ENCODE data around the gene KCNK7.

Gene KCNK7, protein sequence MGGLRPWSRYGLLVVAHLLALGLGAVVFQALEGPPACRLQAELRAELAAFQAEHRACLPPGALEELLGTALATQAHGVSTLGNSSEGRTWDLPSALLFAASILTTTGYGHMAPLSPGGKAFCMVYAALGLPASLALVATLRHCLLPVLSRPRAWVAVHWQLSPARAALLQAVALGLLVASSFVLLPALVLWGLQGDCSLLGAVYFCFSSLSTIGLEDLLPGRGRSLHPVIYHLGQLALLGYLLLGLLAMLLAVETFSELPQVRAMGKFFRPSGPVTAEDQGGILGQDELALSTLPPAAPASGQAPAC

DNA sequence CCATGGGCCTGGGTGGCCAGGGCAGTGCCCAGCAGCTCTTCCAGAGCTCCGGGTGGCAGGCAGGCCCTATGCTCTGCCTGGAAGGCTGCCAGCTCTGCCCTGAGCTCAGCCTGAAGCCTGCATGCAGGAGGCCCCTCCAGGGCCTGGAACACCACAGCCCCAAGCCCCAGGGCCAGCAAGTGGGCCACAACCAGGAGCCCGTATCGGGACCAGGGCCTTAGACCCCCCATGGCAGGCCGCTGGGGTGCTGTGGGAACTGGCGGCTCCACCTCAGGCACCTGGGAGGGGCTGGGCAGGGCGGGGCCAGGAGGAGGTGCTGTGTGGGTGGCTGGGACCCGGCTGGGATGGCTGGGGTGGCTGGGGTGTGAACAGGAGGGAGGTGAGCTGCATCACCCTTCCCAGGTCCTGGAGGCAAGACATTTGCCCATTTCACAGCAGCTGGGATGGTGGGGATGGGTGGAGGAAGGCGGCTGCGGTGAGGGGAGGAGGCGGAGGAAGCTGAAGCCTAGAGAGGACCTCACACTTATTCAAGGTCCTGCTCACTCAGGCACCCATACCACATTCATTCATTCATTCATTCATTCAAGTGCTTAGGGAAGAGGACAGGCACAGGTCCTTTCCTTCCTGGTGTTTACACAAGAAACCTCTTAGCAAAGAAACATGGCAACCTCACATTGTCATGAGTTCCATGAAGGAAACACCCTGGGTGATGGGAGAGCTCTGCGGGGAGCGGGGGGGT is at the start of gene KCNK7:
Gene KCNK7, minus strand, starts transcription at position 258 of the 739 bp plus-strand sequence. Its CDS starts 28 bp downstream, at position 230.
- Histone ChIP-seq H3K4me3 (ENCODE audit: low read depth in 1 of 2, low read length in 1 of 2) (no peak within 1 kb of the TSS), H3K27me3 (no peaks in the 10 kb centered on the region), H3K4me1 (ENCODE audit: control insufficient read depth in 1 of 2, insufficient read depth in 1 of 2, low read depth in 1 of 2, low read length in 1 of 2) (no peaks in the 10 kb centered on the region), H3K9me3 (no peaks in the 10 kb centered on the region), H3K27ac (peak within 1 kb of the TSS; percentile 10), H3K36me3 (peaks cover 97% of the 10 kb centered on the region)
- TF ChIP-seq, protein P1, sequence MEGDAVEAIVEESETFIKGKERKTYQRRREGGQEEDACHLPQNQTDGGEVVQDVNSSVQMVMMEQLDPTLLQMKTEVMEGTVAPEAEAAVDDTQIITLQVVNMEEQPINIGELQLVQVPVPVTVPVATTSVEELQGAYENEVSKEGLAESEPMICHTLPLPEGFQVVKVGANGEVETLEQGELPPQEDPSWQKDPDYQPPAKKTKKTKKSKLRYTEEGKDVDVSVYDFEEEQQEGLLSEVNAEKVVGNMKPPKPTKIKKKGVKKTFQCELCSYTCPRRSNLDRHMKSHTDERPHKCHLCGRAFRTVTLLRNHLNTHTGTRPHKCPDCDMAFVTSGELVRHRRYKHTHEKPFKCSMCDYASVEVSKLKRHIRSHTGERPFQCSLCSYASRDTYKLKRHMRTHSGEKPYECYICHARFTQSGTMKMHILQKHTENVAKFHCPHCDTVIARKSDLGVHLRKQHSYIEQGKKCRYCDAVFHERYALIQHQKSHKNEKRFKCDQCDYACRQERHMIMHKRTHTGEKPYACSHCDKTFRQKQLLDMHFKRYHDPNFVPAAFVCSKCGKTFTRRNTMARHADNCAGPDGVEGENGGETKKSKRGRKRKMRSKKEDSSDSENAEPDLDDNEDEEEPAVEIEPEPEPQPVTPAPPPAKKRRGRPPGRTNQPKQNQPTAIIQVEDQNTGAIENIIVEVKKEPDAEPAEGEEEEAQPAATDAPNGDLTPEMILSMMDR (IDR thresholded peaks at IDR 0.05): no peak

DNA sequence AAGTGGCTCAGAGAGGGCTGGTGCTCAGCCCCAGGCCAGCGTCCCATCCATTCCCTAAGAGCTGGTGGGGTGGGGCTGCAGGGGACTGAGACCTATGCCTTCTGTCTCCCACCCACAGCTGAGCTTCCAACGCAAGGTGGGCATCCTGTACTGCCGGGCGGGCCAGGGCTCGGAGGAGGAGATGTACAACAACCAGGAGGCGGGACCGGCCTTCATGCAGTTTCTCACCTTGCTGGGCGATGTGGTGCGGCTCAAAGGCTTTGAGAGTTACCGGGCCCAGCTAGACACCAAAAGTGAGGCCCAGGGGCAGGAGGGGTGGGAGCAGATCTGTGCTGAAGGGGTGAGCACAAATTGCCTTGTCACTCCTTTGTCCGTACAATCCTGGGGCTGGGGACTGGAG is 49.2 kb upstream of the KCNK7 start:
- peak overlapping the region; percentile 100 for H3K27ac ChIP-seq

DNA sequence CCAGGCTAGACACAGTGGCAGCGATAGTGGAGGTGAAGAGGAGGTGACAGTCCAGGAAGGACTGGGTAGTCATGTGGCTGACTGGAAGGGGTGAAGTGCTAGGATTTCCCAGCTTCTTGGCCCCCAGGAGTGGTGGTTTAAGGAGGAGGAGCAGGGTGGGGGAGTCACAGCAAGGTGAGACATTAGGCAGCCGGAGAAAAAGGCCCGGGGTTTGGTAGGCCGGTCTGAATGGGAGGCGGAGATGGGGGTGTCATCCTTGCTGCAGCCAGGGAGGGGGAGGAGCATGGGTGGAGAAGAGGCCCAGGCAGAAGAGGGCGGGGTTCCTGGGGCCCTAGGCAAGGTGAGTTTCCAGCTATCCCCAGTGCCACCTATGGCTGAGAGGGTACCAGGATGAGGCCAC is 48.4 kb upstream of the KCNK7 start:
- peaks cover 79% of the 10 kb centered on the region for H3K36me3 ChIP-seq
- peaks cover 48% of the 10 kb centered on the region in 2 experiments for H3K4me1 ChIP-seq (ENCODE audit: control insufficient read depth in 1 of 2, insufficient read depth in 1 of 2, low read depth in 1 of 2, low read length in 1 of 2)

More for the DNA sequence above, 49.2 kb upstream of the KCNK7 start:
- no peak overlapping the region for H3K4me3 ChIP-seq (ENCODE audit: low read depth in 1 of 2, low read length in 1 of 2)
- peaks cover 39% of the 10 kb centered on the region in 2 experiments for H3K4me1 ChIP-seq (ENCODE audit: control insufficient read depth in 1 of 2, insufficient read depth in 1 of 2, low read depth in 1 of 2, low read length in 1 of 2)
- H3K36me3 ChIP-seq: peaks cover 88% of the 10 kb centered on the region
- TF ChIP-seq, protein P1 (IDR thresholded peaks at IDR 0.05): no peak
- H3K9me3 ChIP-seq: no peaks in the 10 kb centered on the region
- H3K27me3 ChIP-seq: no peaks in the 10 kb centered on the region

DNA sequence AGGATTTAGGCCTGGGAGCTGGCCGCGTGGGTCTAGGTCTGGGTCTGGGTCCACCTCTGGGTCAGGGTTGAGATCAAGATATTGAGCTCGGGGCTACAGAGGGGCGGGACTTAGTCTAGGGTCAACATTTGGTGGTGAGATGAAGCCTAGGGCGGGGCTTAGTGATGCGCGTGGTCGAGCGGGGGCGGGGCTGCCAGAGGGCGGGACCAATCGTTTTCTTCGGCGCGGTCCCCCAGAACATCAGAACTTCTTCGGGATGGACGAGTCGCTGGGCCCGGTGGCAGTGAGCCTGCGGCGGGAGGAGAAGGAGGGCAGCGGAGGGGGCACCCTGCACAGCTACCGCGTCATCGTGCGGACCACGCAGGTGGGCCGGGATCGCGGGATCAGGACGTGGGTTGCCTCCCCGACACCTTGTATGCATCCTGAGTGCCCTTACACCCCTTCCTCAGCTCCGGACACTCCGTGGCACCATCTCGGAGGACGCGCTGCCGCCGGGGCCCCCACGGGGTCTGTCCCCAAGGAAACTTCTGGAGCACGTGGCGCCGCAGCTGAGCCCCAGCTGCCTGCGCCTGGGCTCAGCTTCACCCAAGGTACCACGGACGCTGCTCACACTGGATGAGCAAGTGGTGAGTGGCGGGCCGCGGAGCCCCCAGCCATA is 46.5 kb upstream of the KCNK7 start:
- H3K9me3 ChIP-seq: no peaks in the 10 kb centered on the region
- peaks cover 61% of the 10 kb centered on the region for H3K36me3 ChIP-seq
- TF ChIP-seq, protein P1 (IDR thresholded peaks at IDR 0.05): no peak
- H3K4me3 ChIP-seq (ENCODE audit: low read depth in 1 of 2, low read length in 1 of 2): peak overlapping the region; percentile 83 to 90
- H3K27ac ChIP-seq: peak overlapping the region; percentile 100
- H3K27me3 ChIP-seq: no peaks in the 10 kb centered on the region
- H3K4me1 ChIP-seq (ENCODE audit: control insufficient read depth in 1 of 2, insufficient read depth in 1 of 2, low read depth in 1 of 2, low read length in 1 of 2): peaks cover 60 to 63% of the 10 kb centered on the region in 2 experiments

More for the DNA sequence above, 48.4 kb upstream of the KCNK7 start:
- Histone ChIP-seq H3K27ac (peak overlapping the region; percentile 100), H3K4me3 (ENCODE audit: low read depth in 1 of 2, low read length in 1 of 2) (no peak overlapping the region), H3K9me3 (no peaks in the 10 kb centered on the region), H3K27me3 (no peaks in the 10 kb centered on the region)
- TF ChIP-seq, protein P1 (IDR thresholded peaks at IDR 0.05): no peak

DNA sequence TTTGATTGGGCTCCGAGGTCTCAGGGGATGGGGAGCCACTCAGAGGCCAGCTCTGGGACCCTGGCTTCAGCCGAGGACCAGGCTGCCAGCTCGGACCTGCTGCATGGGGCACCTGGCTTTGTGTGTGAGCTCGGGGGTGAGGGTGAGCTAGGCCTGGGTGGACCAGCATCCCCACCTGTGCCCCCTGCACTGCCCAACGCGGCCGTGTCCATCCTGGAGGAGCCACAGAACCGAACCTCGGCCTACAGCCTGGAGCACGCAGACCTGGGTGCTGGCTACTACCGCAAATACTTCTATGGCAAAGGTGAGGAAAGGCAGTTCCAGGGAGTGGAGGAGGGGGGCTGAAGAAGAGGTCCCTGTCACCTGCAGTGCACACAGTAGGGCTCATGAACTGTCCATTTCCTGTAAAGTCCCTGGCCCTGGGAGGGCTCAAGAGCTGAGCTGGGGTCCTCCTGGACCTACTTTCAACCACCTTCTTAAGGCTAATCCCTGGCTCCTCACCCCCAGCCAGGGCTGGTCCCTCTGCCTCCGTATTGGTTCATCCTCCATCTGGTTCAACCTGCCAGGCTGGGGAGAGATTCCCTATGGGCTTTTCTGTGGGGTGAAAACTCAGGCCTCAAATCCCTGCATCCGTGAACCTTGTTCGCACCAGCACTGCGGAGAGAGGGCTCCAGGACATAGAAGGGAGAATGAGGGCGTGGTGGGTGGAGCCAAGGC is 45.9 kb upstream of the KCNK7 start:
- Histone ChIP-seq H3K9me3 (no peaks in the 10 kb centered on the region), H3K27me3 (no peaks in the 10 kb centered on the region), H3K36me3 (peaks cover 61% of the 10 kb centered on the region), H3K4me1 (ENCODE audit: control insufficient read depth in 1 of 2, insufficient read depth in 1 of 2, low read depth in 1 of 2, low read length in 1 of 2) (peaks cover 63 to 65% of the 10 kb centered on the region in 2 experiments), H3K27ac (peak overlapping the region; percentile 100), H3K4me3 (ENCODE audit: low read depth in 1 of 2, low read length in 1 of 2) (peak overlapping the region; percentile 83 to 90)
- TF ChIP-seq, protein P1 (IDR thresholded peaks at IDR 0.05): no peak

Measured in neutrophil (primary cell).